ENCODE results near the gene BCAS3. TPM values are rescaled to one million over a fixed set of nuclear protein-coding genes. Genes with fewer than 3 reads are reported as not detected.

BCAS3 gene
- total RNA-seq, 2 experiments from 2014 or later = 13.4 to 14.5 TPM

GRCh38 chr17:61422869-61423268 is 745.2 kb downstream of the BCAS3 start:
- no peak overlapping the region for H2AFZ ChIP-seq (ENCODE audit: low read length)
- no peak overlapping the region for H3K27ac ChIP-seq (ENCODE audit: low read depth, low read length, poor library complexity, severe bottlenecking)
- H3K4me3 ChIP-seq (ENCODE audit: low read depth, low read length, poor library complexity, severe bottlenecking) = no peak overlapping the region
- peaks cover 7% of the 10 kb centered on the region for H3K4me1 ChIP-seq (ENCODE audit: insufficient read depth, low read length, poor library complexity, severe bottlenecking)
- CTCF ChIA-PET (ENCODE audit: unreplicated experiment) = no interaction called here
- H3K36me3 ChIP-seq (ENCODE audit: insufficient read depth, low read length) = no peaks in the 10 kb centered on the region
- no peaks in the 10 kb centered on the region for H3K79me2 ChIP-seq (ENCODE audit: insufficient read depth, low read depth, low read length)
- intact Hi-C loops (cut with micrococcal nuclease; ENCODE audit: unreplicated experiment) = no loop called here
- no peak for TF ChIP-seq EZH2phosphoT487 (IDR thresholded peaks at IDR 0.05; ENCODE audit: borderline replicate concordance, low read depth, low read length)
- H3K4me2 ChIP-seq (ENCODE audit: low read length) = no peak overlapping the region
- POLR2A ChIA-PET = no interaction called here
- BruUV-seq (replicated peaks) = no TSS peak
- H4K20me1 ChIP-seq (ENCODE audit: insufficient read depth, low read length) = no peaks in the 10 kb centered on the region
- no peaks in the 10 kb centered on the region for H3K9me2 ChIP-seq (ENCODE audit: insufficient read depth, low read length)
- no peak for DNase-seq (ENCODE audit: low spot score)
- no peaks in the 10 kb centered on the region for H3K9me3 ChIP-seq (ENCODE audit: low read length)

- Histone ChIP-seq H3K36me3 (ENCODE audit: insufficient read depth, low read length) (no peaks in the 10 kb centered on the region), H3K4me3 (ENCODE audit: low read depth, low read length, poor library complexity, severe bottlenecking) (no peak overlapping the region), H3K9me2 (ENCODE audit: insufficient read depth, low read length) (no peaks in the 10 kb centered on the region), H4K20me1 (ENCODE audit: insufficient read depth, low read length) (no peaks in the 10 kb centered on the region), H3K9me3 (ENCODE audit: low read length) (no peaks in the 10 kb centered on the region), H3K4me2 (ENCODE audit: low read length) (no peak overlapping the region), H3K79me2 (ENCODE audit: insufficient read depth, low read depth, low read length) (no peaks in the 10 kb centered on the region), H3K4me1 (ENCODE audit: insufficient read depth, low read length, poor library complexity, severe bottlenecking) (no peaks in the 10 kb centered on the region), H3K27ac (ENCODE audit: low read depth, low read length, poor library complexity, severe bottlenecking) (no peak overlapping the region), H2AFZ (ENCODE audit: low read length) (no peak overlapping the region)
- no TSS peak for BruUV-seq (replicated peaks)
- no peak for TF ChIP-seq EZH2phosphoT487 (IDR thresholded peaks at IDR 0.05; ENCODE audit: borderline replicate concordance, low read depth, low read length)
- CTCF ChIA-PET (ENCODE audit: unreplicated experiment) = no interaction called here
- POLR2A ChIA-PET = no interaction called here
- no peak for DNase-seq (ENCODE audit: low spot score)
- intact Hi-C loops (cut with micrococcal nuclease; ENCODE audit: unreplicated experiment) = no loop called here
These were observed 746.5 kb downstream of the BCAS3 start for GRCh38 chr17:61423967-61424649.

GRCh38 chr17:61425682-61426481 is 748.2 kb downstream of the BCAS3 start:
- no peak for DNase-seq (ENCODE audit: low spot score)
- H3K79me2 ChIP-seq (ENCODE audit: insufficient read depth, low read depth, low read length) = no peaks in the 10 kb centered on the region
- peak; percentile 31; the same call in 1 of the 2 replicates for TF ChIP-seq CTCF (conservative IDR thresholded peaks at IDR 0.05; ENCODE audit: low read length)
- TF ChIP-seq EZH2phosphoT487 (IDR thresholded peaks at IDR 0.05; ENCODE audit: borderline replicate concordance, low read depth, low read length) = no peak
- H3K4me2 ChIP-seq (ENCODE audit: low read length) = no peak overlapping the region
- H3K4me1 ChIP-seq (ENCODE audit: insufficient read depth, low read length, poor library complexity, severe bottlenecking) = no peaks in the 10 kb centered on the region
- H4K20me1 ChIP-seq (ENCODE audit: insufficient read depth, low read length) = no peaks in the 10 kb centered on the region
- H3K27ac ChIP-seq (ENCODE audit: low read depth, low read length, poor library complexity, severe bottlenecking) = no peak overlapping the region
- no peak overlapping the region for H2AFZ ChIP-seq (ENCODE audit: low read length)
- ChIA-PET CTCF (ENCODE audit: unreplicated experiment) (no interaction called here), POLR2A (interaction anchor here (0.6 to 0.7 kb wide), 2 partner anchors 18 to 800 kb away, joined by 3 read pairs; no protein-coding TSS in a partner anchor)
- H3K36me3 ChIP-seq (ENCODE audit: insufficient read depth, low read length) = no peaks in the 10 kb centered on the region
- no peak overlapping the region for H3K4me3 ChIP-seq (ENCODE audit: low read depth, low read length, poor library complexity, severe bottlenecking)
- intact Hi-C loops (cut with micrococcal nuclease; ENCODE audit: unreplicated experiment) = no loop called here
- no peaks in the 10 kb centered on the region for H3K9me2 ChIP-seq (ENCODE audit: insufficient read depth, low read length)
- H3K9me3 ChIP-seq (ENCODE audit: low read length) = no peaks in the 10 kb centered on the region
- BruUV-seq (replicated peaks) = no TSS peak
